ENCODE results near the gene COL23A1. TPM values are rescaled to one million over a fixed set of nuclear protein-coding genes. Genes with fewer than 3 reads are reported as not detected.
"Not testable (repeated sequence)": the region's sequence is repeated elsewhere in the genome, so short reads cannot be mapped to it uniquely, and the experiment has no call there.

Gene COL23A1
- total RNA-seq, 1 donor from 2014 or later, result 0.19 TPM

GRCh38 chr5:178511172-178511571, 79.0 kb downstream of the COL23A1 start:
- DNase-seq (ENCODE audit: low read depth), result no peak

DNA sequence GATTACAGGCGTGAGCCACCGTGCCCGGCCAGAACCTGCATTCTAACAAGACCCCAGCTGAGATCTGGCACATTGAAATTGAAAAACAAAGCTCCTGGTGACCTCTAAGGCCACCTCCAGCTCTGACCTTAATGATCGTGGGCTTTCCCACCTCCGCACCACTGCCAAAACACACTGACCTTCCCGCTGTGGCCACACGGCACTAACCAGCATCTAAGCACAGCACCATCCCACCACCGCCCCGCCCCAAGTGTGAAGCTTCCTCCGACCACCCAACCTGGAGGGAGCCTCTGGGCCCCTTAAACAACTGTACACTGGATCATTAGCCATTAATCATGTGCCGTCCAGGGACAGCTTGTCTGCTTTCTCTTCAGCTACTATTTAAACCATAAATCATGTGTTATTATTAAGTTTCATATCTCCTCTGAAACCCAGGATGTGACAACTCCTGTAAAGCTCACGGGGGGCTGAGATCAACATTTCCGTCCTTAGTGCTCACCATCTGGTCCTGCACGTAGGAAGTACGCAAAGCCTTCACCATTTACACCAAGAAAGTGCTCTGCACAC, 80.6 kb downstream of the COL23A1 start:
- DNase-seq (ENCODE audit: low read depth), result no peak

- no peak for DNase-seq (ENCODE audit: low read depth)
These were observed 82.9 kb downstream of the COL23A1 start for GRCh38 chr5:178507151-178507932.

GRCh38 chr5:178505639-178506407, 84.4 kb downstream of the COL23A1 start:
- no peak for DNase-seq (ENCODE audit: low read depth)

- no peak for DNase-seq (ENCODE audit: low read depth)
These were observed 85.7 kb downstream of the COL23A1 start for GRCh38 chr5:178504340-178504960.

DNA sequence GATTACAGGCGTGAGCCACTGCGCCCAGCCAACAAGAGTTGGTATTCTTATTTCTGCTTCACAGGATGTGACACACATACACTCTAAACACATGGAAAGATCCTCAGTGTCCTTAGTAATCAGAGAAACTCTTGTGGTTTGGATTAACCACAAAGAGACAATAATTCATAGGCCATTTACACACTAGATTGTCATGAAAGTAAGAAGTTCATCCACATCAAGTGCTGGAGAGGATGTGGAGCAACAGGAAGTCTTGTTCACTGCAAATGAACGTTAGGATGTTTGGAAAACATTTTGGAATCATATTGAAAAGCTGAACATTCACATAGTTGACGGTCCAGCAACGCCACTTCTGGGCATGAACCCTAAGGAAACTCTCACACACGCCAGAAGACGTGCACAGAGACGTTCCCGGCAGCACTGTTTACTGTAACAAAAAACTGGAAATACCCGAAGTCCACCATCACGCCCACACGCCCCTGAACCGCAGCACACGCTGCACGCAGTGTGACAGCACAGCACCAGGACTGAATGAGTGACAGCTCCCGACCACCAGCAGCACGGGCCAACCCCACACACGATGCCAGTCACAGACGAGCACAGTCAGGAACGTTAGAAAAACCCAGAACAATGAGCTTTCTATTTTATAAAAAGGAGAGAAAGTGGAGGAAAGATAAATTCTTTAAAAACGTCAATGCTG, 87.6 kb downstream of the COL23A1 start:
- no peak for DNase-seq (ENCODE audit: low read depth)

DNA sequence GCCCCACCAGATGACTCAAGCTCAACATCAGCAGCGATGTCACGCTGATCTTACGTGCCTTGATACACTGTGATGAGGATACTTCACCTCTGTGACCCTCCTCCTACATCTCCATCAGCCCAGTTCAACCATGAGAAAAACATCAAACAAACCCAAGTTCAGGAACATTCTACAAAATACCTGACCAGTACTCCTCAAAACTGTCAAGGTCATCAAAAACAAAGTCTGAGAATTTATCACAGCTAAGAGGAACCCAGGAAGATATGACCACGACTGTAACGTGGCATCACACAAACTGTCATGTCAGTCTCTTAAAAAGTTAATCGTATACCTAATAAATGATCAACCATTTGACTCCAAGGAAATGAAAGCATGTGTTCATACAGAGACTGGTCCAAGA, 90.8 kb downstream of the COL23A1 start:
- DNase-seq (ENCODE audit: low read depth), result no peak

DNA sequence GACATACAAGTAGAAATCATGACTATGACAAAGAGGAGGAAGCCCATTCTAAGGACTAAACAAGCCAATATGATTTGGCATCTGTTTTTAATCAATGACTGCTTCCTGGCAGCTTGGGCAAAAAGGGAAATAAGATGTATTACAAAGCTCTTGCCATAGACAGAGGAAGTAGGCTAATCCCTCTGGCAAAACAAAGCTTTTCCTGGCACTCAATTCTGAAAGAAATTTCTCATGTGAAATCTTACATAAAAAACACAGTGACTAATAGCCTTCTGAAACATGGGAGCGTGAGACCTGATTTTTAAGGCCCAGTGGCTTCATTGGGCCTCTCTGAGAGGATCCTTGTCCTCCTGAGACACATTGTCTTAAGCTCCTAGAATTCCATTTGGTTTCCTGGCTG, 93.6 kb downstream of the COL23A1 start:
- no peak for DNase-seq (ENCODE audit: low read depth)

DNA sequence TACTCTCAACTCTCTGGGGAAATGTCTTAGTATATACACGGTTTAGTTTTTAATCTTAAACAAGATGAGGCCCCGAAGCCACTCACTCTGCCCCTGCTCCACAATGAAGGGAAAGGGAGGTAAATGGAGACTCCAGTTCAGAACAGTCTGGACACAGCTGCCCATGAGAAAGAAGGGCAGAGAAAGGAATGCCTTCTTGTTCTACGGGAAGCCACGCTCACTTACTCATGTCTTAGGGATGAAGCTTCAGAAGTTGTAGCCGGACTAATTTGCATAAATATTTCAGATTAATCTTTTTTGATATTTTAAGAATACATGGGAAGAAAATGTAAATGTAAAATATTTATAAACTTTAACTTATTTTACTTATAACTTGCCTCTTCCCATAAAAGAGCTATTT, 94.0 kb downstream of the COL23A1 start:
- no peak for DNase-seq (ENCODE audit: low read depth)

- no peak for DNase-seq (ENCODE audit: low read depth)
These were observed 94.5 kb downstream of the COL23A1 start for GRCh38 chr5:178495706-178496105.

DNA sequence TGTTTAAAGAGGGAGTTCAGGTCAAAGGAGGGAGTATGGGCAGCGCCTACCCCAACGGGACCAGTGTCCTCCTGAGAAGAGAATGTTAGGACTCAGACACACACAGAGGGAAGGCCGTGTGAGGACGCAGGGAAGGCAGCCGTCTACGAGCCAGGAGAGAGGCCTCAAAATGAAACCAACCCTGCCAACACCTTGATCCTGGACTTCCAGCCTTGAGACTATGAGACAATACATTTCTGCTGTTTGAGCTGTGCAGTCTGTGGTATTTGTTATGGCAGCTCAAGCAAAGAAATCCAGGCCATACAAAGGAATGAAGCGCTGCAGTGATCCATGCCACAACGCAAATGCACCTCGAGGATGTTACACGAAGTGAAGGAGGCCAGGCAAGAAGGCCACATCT, 97.9 kb downstream of the COL23A1 start:
- DNase-seq (ENCODE audit: low read depth), result no peak

GRCh38 chr5:178490935-178491652, 99.1 kb downstream of the COL23A1 start:
- no peak for DNase-seq (ENCODE audit: low read depth)

DNA sequence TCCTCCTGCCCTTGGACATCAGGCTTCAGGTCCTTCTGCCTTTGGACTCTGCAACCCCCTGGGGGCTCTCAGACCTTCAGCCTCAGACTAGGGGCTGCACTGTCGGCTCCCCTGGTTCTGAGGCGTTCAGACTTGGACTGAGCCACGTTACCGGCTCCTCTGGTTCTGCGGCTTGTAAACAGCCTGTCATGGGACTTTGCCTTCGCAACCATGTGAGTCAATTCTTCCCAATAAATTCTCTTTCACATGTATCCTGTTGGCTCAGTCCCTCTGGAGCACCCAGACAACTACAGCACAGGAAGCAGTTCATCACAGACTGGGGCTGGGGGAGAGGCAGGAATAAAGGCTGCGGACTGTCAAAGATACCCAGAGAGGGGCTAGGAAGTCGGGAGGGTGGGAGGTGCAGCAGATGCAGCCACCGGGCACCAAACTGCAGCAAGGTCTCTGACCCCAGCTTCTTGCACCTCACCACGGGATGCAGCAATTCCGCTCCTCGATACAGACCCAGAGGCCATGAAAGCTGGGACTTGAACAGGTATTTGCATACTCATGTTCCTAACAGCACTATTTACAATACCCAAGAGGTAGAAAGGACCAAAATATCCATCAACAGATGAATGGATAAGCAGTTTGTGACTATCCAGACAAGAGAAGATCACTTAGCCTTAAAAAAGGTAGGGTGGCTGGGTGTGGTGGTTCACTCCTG, 100.8 kb downstream of the COL23A1 start:
- DNase-seq (ENCODE audit: low read depth), result no peak

- DNase-seq (ENCODE audit: low read depth), result no peak
These were observed 101.5 kb downstream of the COL23A1 start for GRCh38 chr5:178488696-178489095.

- DNase-seq (ENCODE audit: low read depth), result no peak
These were observed 102.1 kb downstream of the COL23A1 start for GRCh38 chr5:178487911-178488600.

GRCh38 chr5:178486878-178487512, 103.2 kb downstream of the COL23A1 start:
- DNase-seq (ENCODE audit: low read depth), result not testable (repeated sequence)

DNA sequence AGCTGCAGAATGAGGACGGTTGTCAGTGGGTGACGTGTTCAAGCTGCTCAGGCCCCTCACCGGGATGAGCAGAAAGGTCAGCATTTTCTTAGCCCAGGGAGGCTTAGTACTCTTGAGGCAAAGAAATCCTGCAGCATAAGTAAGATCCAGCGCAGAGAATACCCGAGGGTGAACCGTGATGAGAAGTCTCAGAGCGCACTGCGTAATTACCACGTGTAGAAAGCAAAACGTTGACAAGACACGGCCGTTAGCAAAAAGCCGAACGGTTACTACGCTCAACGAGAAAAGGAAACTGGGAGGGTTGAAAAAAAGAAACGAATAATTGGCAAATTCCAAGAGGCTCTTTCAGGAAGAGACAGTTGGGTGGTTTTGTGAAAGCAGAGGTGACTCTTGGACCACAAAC, 104.0 kb downstream of the COL23A1 start:
- DNase-seq (ENCODE audit: low read depth), result no peak

GRCh38 chr5:178483620-178484019, 106.6 kb downstream of the COL23A1 start:
- DNase-seq (ENCODE audit: low read depth), result no peak

GRCh38 chr5:178479261-178479660, 110.9 kb downstream of the COL23A1 start:
- DNase-seq (ENCODE audit: low read depth), result no peak

Data from myocyte (in vitro differentiated cells).